Liver (tissue), 9 donors: Measurements from ENCODE around the gene AEBP1. TPM values are rescaled to one million over a fixed set of nuclear protein-coding genes. Genes with fewer than 3 reads are reported as not detected.

ENCODE experiments used
- DNase-seq: peaks from one replicate; pipeline ENCODE4 v3.0.0-alpha.2; 2017; ENCODE audit warnings: low spot score
- H3K27ac ChIP-seq, 2 donors: one replicate each; pipeline ENCODE4 v1.7.0; 2013; ENCODE audit warnings: inconsistent platforms in 2 of 2, low read length in 2 of 2, control low read depth in 1 of 2, low read depth in 1 of 2, mild to moderate bottlenecking in 1 of 2
- H3K27me3 ChIP-seq, 4 donors: one replicate each; pipeline versions ENCODE4 v1.6.1 to v1.7.0; 2013; ENCODE audit warnings: low read length in 3 of 4, inconsistent platforms in 1 of 4, mild to moderate bottlenecking in 1 of 4, moderate library complexity in 1 of 4; ENCODE audit not compliant: control insufficient read depth in 4 of 4, insufficient read depth in 4 of 4
- H3K36me3 ChIP-seq, 4 donors: one replicate each; pipeline versions ENCODE4 v1.6.1 to v1.7.0; 2013; ENCODE audit warnings: low read length in 3 of 4, mild to moderate bottlenecking in 3 of 4, low read depth in 1 of 4, moderate library complexity in 1 of 4; ENCODE audit not compliant: control insufficient read depth in 4 of 4, insufficient read depth in 3 of 4
- H3K4me1 ChIP-seq, 4 donors: one replicate each; pipeline versions ENCODE4 v1.6.1 to v1.7.0; 2013; ENCODE audit warnings: low read length in 3 of 4, mild to moderate bottlenecking in 3 of 4, moderate library complexity in 1 of 4; ENCODE audit not compliant: control insufficient read depth in 4 of 4, insufficient read depth in 4 of 4
- H3K4me3 ChIP-seq, 3 donors: one replicate each; pipeline versions ENCODE4 v1.6.1 to v1.7.0; 2013; ENCODE audit warnings: low read length in 3 of 3, control low read depth in 1 of 3, low read depth in 1 of 3, mild to moderate bottlenecking in 1 of 3
- H3K9ac ChIP-seq, 2 donors: one replicate each; pipeline ENCODE4 v1.7.0; 2013; ENCODE audit warnings: low read length in 2 of 2, mild to moderate bottlenecking in 2 of 2, moderate library complexity in 2 of 2, control low read depth in 1 of 2, low read depth in 1 of 2
- H3K9me3 ChIP-seq, 4 donors: one replicate each; pipeline versions ENCODE4 v1.6.1 to v1.7.0; 2013; ENCODE audit warnings: low read length in 3 of 4; ENCODE audit not compliant: control insufficient read depth in 4 of 4
- EGR1 ChIP-seq, 2 donors: IDR thresholded peaks; 2 replicates each; pipeline ENCODE4 v1.6.1; 2016 to 2018; ENCODE audit warnings: antibody characterized with exemption in 2 of 2, low read depth in 2 of 2
- FOXA1 ChIP-seq: IDR thresholded peaks from 2 replicates; pipeline ENCODE4 v1.6.1; 2016; ENCODE audit warnings: antibody characterized with exemption
- FOXA2 ChIP-seq: IDR thresholded peaks from 2 replicates; pipeline ENCODE4 v1.6.1; 2016; ENCODE audit warnings: antibody characterized with exemption
- GABPA ChIP-seq, 2 donors: IDR thresholded peaks in 1 of 2; conservative IDR thresholded peaks in 1 of 2; 2 replicates each; pipeline ENCODE4 v1.6.1; 2016; ENCODE audit warnings: antibody characterized with exemption in 2 of 2, mild to moderate bottlenecking in 1 of 2, moderate library complexity in 1 of 2
- HNF4A ChIP-seq, 2 donors: conservative IDR thresholded peaks; 2 replicates each; pipeline ENCODE4 v1.6.1; 2016; ENCODE audit warnings: antibody characterized with exemption in 2 of 2, mild to moderate bottlenecking in 2 of 2
- HNF4G ChIP-seq: IDR thresholded peaks from 2 replicates; pipeline ENCODE4 v1.6.1; 2016; ENCODE audit warnings: antibody characterized with exemption
- JUND ChIP-seq, 2 donors: IDR thresholded peaks; 2 replicates each; pipeline ENCODE4 v1.6.1; 2016; ENCODE audit warnings: antibody characterized with exemption in 2 of 2
- NR2F2 ChIP-seq: IDR thresholded peaks from 2 replicates; pipeline ENCODE4 v1.6.1; 2016; ENCODE audit warnings: antibody characterized with exemption
- RAD21 ChIP-seq, 2 donors: IDR thresholded peaks; 2 replicates each; pipeline ENCODE4 v1.6.1; 2016; ENCODE audit warnings: antibody characterized with exemption in 2 of 2, mild to moderate bottlenecking in 2 of 2
- RXRA ChIP-seq, 2 donors: IDR thresholded peaks; 2 replicates each; pipeline ENCODE4 v1.6.1; 2017 to 2018; ENCODE audit warnings: antibody characterized with exemption in 2 of 2, mild to moderate bottlenecking in 1 of 2
- SP1 ChIP-seq: IDR thresholded peaks from 2 replicates; pipeline ENCODE4 v1.6.1; 2018; ENCODE audit warnings: antibody characterized with exemption, mild to moderate bottlenecking
- TAF1 ChIP-seq: conservative IDR thresholded peaks from 2 replicates; pipeline ENCODE4 v1.6.1; 2016; ENCODE audit warnings: antibody characterized with exemption, mild to moderate bottlenecking
- YY1 ChIP-seq: IDR thresholded peaks from 2 replicates; pipeline ENCODE4 v1.6.1; 2016; ENCODE audit warnings: antibody characterized with exemption, mild to moderate bottlenecking
- whole genome bisulfite sequencing: extraction: QIAGEN DNeasy Blood & Tissue Kit; methylation state at CpG from one replicate; pipeline ENCODE4 v1.1.7; 2013; 5-methylcytosine and 5-hydroxymethylcytosine counted together
- polyA plus RNA-seq, 2 donors: library from polyadenylated mRNA; stranded (reverse) in 1 of 2; unstranded in 1 of 2; fragments of 200-250 nt in 1 of 2; fragments of >200 nt in 1 of 2; fragmentation: Nextera tagmentation in 1 of 2; extraction: Ambion mirVana in 1 of 2; gene quantifications; one replicate each; pipeline versions ENCODE4 v1.2.1 to v1.2.3, GENCODE V29; 2013 to 2015
- total RNA-seq, 2 donors: library from RNA; depleted of rRNA; stranded (reverse); fragments of >200 nt; gene quantifications; one replicate each; pipeline ENCODE4 v1.2.3, GENCODE V29; 2014
- TF ChIP-seq, protein P1 (sequence below): IDR thresholded peaks from 2 replicates; pipeline ENCODE4 v1.6.1; 2016; ENCODE audit warnings: antibody characterized with exemption, mild to moderate bottlenecking
- TF ChIP-seq, protein P2 (sequence below): IDR thresholded peaks from 2 replicates; pipeline ENCODE4 v1.6.1; 2016; ENCODE audit warnings: antibody characterized with exemption
- TF ChIP-seq, protein P3 (sequence below): fragments of 150-350 bp; IDR thresholded peaks from 2 replicates; pipeline ENCODE4 v1.5.1; 2017; ENCODE audit warnings: improper control_type of control experiment, low read depth, low read length; ENCODE audit not compliant: missing input control
- TF ChIP-seq, protein P4 (sequence below): IDR thresholded peaks from 2 replicates; pipeline ENCODE4 v1.6.1; 2016; ENCODE audit warnings: antibody characterized with exemption
- donor health status: healthy.
- donor health status: healthy.
- donor health status: healthy.
- donor health status: healthy.
- donor health status: healthy.

Gene AEBP1
- total and polyA plus RNA-seq, 4 donors = 3.4 to 13.3 (median 7.7) TPM

DNA sequence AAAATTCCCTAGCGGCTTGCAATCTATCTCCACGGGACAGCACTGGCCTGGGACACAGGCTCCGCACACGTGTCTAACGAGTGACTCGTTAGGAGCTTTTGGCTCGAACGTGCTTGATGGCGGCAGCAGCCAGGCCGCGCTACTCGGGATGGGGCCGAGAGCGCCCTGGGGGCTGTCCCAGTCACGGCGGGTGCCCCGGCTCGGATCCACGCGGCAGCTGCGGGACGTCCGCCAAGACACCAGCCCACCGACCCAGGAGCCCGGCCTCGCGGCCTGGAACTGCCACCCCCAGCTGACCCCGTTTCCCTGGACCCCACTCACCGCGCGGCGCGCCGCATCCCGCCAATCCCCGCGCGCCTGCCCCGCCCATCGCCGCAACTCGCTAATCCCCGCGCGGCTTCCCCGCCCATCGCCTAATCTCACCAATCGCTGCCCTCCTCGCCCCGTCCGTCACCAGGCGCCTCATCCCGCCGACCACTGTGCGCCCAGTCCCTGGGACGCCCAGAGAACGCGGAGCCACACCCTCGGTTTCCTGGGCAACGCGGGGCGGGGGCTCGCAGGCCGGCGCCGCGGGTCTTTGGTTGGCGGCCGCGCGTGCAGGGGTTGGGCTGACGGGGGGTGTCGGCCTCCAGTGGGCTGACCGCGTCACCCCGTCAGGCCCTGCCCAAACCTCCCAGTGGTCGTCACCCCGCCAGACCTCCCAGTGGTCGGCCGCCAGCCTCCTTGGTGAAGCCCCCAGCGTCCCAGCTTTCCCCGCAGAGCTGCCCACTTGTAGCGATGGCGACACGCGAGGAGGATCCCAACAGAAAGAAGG lies 19.3 kb downstream of the AEBP1 start, which contains the start of gene POLD2:
POLD2 (minus strand) TSS at position 359 of the 814 bp plus-strand sequence. CDS start 1,495 bp downstream, outside the sequence.
- Histone ChIP-seq H3K4me3 (peak within 1 kb of the TSS; percentile 61 to 88 (median 72)), H3K4me1 (peaks cover 8 to 24% (median 16%) of the 10 kb centered on the region in 4 donors), H3K27ac (peak within 1 kb of the TSS; percentile 95 to 98), H3K9ac (peak within 1 kb of the TSS; percentile 49 to 85), H3K36me3 (peaks cover 0 to 13% (median 5%) of the 10 kb centered on the region in 4 donors), H3K9me3 (no peaks in the 10 kb centered on the region), H3K27me3 (no peaks in the 10 kb centered on the region)
- TF ChIP-seq YY1 (peak; percentile 90), FOXA1 (peak; percentile 15), HNF4A (conservative IDR thresholded peaks at IDR 0.05) (peak in 1 of 2 donors; percentile 7), GABPA (IDR thresholded peaks at IDR 0.05 in 1 of 2, conservative IDR thresholded peaks at IDR 0.05 in 1 of 2) (peak in 1 of 2 donors; percentile 26), RXRA (IDR thresholded peaks at IDR 0.05) (no peak), SP1 (peak; percentile 51)
- TF ChIP-seq, protein P1, sequence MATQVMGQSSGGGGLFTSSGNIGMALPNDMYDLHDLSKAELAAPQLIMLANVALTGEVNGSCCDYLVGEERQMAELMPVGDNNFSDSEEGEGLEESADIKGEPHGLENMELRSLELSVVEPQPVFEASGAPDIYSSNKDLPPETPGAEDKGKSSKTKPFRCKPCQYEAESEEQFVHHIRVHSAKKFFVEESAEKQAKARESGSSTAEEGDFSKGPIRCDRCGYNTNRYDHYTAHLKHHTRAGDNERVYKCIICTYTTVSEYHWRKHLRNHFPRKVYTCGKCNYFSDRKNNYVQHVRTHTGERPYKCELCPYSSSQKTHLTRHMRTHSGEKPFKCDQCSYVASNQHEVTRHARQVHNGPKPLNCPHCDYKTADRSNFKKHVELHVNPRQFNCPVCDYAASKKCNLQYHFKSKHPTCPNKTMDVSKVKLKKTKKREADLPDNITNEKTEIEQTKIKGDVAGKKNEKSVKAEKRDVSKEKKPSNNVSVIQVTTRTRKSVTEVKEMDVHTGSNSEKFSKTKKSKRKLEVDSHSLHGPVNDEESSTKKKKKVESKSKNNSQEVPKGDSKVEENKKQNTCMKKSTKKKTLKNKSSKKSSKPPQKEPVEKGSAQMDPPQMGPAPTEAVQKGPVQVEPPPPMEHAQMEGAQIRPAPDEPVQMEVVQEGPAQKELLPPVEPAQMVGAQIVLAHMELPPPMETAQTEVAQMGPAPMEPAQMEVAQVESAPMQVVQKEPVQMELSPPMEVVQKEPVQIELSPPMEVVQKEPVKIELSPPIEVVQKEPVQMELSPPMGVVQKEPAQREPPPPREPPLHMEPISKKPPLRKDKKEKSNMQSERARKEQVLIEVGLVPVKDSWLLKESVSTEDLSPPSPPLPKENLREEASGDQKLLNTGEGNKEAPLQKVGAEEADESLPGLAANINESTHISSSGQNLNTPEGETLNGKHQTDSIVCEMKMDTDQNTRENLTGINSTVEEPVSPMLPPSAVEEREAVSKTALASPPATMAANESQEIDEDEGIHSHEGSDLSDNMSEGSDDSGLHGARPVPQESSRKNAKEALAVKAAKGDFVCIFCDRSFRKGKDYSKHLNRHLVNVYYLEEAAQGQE = peak; percentile 5
- TF ChIP-seq, protein P2, sequence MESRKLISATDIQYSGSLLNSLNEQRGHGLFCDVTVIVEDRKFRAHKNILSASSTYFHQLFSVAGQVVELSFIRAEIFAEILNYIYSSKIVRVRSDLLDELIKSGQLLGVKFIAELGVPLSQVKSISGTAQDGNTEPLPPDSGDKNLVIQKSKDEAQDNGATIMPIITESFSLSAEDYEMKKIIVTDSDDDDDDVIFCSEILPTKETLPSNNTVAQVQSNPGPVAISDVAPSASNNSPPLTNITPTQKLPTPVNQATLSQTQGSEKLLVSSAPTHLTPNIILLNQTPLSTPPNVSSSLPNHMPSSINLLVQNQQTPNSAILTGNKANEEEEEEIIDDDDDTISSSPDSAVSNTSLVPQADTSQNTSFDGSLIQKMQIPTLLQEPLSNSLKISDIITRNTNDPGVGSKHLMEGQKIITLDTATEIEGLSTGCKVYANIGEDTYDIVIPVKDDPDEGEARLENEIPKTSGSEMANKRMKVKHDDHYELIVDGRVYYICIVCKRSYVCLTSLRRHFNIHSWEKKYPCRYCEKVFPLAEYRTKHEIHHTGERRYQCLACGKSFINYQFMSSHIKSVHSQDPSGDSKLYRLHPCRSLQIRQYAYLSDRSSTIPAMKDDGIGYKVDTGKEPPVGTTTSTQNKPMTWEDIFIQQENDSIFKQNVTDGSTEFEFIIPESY = no peak
- TF ChIP-seq, protein P3, sequence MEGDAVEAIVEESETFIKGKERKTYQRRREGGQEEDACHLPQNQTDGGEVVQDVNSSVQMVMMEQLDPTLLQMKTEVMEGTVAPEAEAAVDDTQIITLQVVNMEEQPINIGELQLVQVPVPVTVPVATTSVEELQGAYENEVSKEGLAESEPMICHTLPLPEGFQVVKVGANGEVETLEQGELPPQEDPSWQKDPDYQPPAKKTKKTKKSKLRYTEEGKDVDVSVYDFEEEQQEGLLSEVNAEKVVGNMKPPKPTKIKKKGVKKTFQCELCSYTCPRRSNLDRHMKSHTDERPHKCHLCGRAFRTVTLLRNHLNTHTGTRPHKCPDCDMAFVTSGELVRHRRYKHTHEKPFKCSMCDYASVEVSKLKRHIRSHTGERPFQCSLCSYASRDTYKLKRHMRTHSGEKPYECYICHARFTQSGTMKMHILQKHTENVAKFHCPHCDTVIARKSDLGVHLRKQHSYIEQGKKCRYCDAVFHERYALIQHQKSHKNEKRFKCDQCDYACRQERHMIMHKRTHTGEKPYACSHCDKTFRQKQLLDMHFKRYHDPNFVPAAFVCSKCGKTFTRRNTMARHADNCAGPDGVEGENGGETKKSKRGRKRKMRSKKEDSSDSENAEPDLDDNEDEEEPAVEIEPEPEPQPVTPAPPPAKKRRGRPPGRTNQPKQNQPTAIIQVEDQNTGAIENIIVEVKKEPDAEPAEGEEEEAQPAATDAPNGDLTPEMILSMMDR = peak; percentile 16
- WGBS = under 1% methylated on average over 86 of the region's 86 CpGs
- peak; percentile 98 for DNase-seq

DNA sequence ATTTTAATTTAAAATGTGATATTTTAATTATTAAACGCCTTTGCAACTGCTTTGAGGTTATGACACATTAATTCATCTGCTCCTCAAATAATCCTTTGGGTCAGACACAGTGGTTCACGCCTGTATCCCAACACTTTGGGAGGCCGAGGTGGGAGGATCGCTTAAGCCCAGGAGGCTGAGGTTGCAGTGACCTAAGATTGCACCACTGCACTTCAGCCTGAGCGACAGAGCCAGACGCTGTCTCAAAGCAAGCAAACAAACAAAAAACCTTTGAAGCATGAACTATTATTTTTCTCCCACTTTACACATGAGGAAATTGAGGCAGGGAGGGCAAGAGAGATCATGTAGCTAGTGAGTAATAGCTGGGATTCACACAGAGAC lies 20.7 kb downstream of the AEBP1 start:
- peaks cover 8 to 24% (median 14%) of the 10 kb centered on the region in 4 donors for H3K4me1 ChIP-seq
- WGBS = 79% methylated on average over 6 of the region's 6 CpGs
- no peak for DNase-seq
- no peaks in the 10 kb centered on the region for H3K27me3 ChIP-seq
- H3K4me3 ChIP-seq = no peak overlapping the region
- H3K27ac ChIP-seq = no peak overlapping the region
- H3K9me3 ChIP-seq = no peaks in the 10 kb centered on the region
- no peak overlapping the region for H3K9ac ChIP-seq
- peaks cover 0 to 9% (median 5%) of the 10 kb centered on the region in 4 donors for H3K36me3 ChIP-seq
- TF ChIP-seq FOXA2 = no peak
- no peak for TF ChIP-seq TAF1
- no peak for TF ChIP-seq HNF4G
- TF ChIP-seq, protein P3 = no peak
- TF ChIP-seq YY1 = no peak
- TF ChIP-seq, protein P2 = no peak
- no peak for TF ChIP-seq RXRA (IDR thresholded peaks at IDR 0.05)
- no peak for TF ChIP-seq JUND (IDR thresholded peaks at IDR 0.05)
- no peak for TF ChIP-seq NR2F2
- no peak for TF ChIP-seq GABPA (IDR thresholded peaks at IDR 0.05 in 1 of 2, conservative IDR thresholded peaks at IDR 0.05 in 1 of 2)
- TF ChIP-seq, protein P4, sequence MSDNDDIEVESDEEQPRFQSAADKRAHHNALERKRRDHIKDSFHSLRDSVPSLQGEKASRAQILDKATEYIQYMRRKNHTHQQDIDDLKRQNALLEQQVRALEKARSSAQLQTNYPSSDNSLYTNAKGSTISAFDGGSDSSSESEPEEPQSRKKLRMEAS = no peak
- no peak for TF ChIP-seq RAD21 (IDR thresholded peaks at IDR 0.05)
- TF ChIP-seq EGR1 (IDR thresholded peaks at IDR 0.05; ENCODE audit: low read depth in 2 of 2) = no peak
